Activated CD8-positive, alpha-beta memory T cell treated with anti-CD3 and anti-CD28 coated beads for 48 hours (primary cell): ENCODE measurements around the gene WRNIP1.
"Not testable (repeated sequence)": the region's sequence is repeated elsewhere in the genome, so short reads cannot be mapped to it uniquely, and the experiment has no call there.

Source experiments
- DNase-seq, 3 experiments: peaks; one replicate each; pipeline ENCODE4 v3.0.0-alpha.2; 2020; ENCODE audit warnings: low read depth in 2 of 3, low spot score in 2 of 3

The WRNIP1 gene

GRCh38 chr6:2760882-2761842 lies 4.0 kb upstream of the WRNIP1 start:
- DNase-seq: no peak

GRCh38 chr6:2762868-2763267 lies 2.3 kb upstream of the WRNIP1 start:
- not testable (repeated sequence) for DNase-seq

- no peak for DNase-seq
These were observed 1.8 kb upstream of the WRNIP1 start for GRCh38 chr6:2763345-2763841.

GRCh38 chr6:2763876-2764540 lies 1.2 kb upstream of the WRNIP1 start:
- no peak for DNase-seq

- DNase-seq: peak in 1 of 3 experiments; percentile 19
These were observed 505 bp upstream of the WRNIP1 start for GRCh38 chr6:2764610-2765165.

- peak; percentile 20 to 31 (median 20) for DNase-seq
These were observed 938 bp downstream of the WRNIP1 start for GRCh38 chr6:2765896-2766766.

- DNase-seq: no peak
These were observed 1.8 kb downstream of the WRNIP1 start for GRCh38 chr6:2766767-2767656.

- no peak for DNase-seq
These were observed 2.7 kb downstream of the WRNIP1 start for GRCh38 chr6:2767657-2768524.

- DNase-seq: no peak
These were observed 3.5 kb downstream of the WRNIP1 start for GRCh38 chr6:2768696-2769095.

- no peak for DNase-seq
These were observed 5.0 kb downstream of the WRNIP1 start for GRCh38 chr6:2770171-2770570.

GRCh38 chr6:2771079-2771478 lies 5.9 kb downstream of the WRNIP1 start:
- no peak for DNase-seq

GRCh38 chr6:2772840-2773239 lies 7.6 kb downstream of the WRNIP1 start:
- no peak for DNase-seq

GRCh38 chr6:2773449-2773848 lies 8.3 kb downstream of the WRNIP1 start:
- no peak for DNase-seq

- no peak for DNase-seq
These were observed 9.8 kb downstream of the WRNIP1 start for GRCh38 chr6:2775003-2775402.

- no peak for DNase-seq
These were observed 12.1 kb downstream of the WRNIP1 start for GRCh38 chr6:2777249-2777648.

- DNase-seq: no peak
These were observed 15.0 kb downstream of the WRNIP1 start for GRCh38 chr6:2780102-2780737.

GRCh38 chr6:2781685-2782355 lies 16.6 kb downstream of the WRNIP1 start:
- DNase-seq: no peak

- DNase-seq: no peak
These were observed 17.1 kb downstream of the WRNIP1 start for GRCh38 chr6:2782356-2782708.
